Prostate gland (tissue), 2 donors: ENCODE results near the gene WARS2.

Experiments
- CTCF ChIP-seq, 4 experiments: fragments of 200-600 bp in 2 of 4; fragments of 450-650 bp in 2 of 4; sonication (generic) in 2 of 4; IDR thresholded peaks; 1 replicate in 3 of 4; 2 replicates in 1 of 4; pipeline ENCODE4 v1.5.1; 2016 to 2019; ENCODE audit warnings: antibody characterized with exemption in 4 of 4, mild to moderate bottlenecking in 2 of 4, moderate library complexity in 2 of 4
- POLR2A ChIP-seq: fragments of 450-650 bp; IDR thresholded peaks from one replicate; pipeline ENCODE4 v1.6.1; 2016; ENCODE audit warnings: antibody characterized with exemption, mild to moderate bottlenecking
- POLR2AphosphoS5 ChIP-seq: sonication (generic); formaldehyde crosslinking; IDR thresholded peaks from one replicate; pipeline ENCODE4 v1.6.1; 2017; ENCODE audit warnings: antibody characterized with exemption

- TF ChIP-seq POLR2AphosphoS5 = no peak
- no peak for TF ChIP-seq CTCF (IDR thresholded peaks at IDR 0.05)
- TF ChIP-seq POLR2A = no peak
Observed at GRCh38 chr1:118983558-118984041, 156.9 kb downstream of the WARS2 start.
